IPS-15b (cell line): ENCODE measurements around the gene PPP1R3F.
"Not testable (repeated sequence)": the region's sequence is repeated elsewhere in the genome, so short reads cannot be mapped to it uniquely, and the experiment has no call there.

Source experiments
- H3K27me3 ChIP-seq: one replicate; pipeline ENCODE4 v1.6.1; 2013; ENCODE audit warnings: low read length; ENCODE audit not compliant: control insufficient read depth, insufficient read depth
- H3K36me3 ChIP-seq: one replicate; pipeline ENCODE4 v1.6.1; 2013; ENCODE audit warnings: low read length; ENCODE audit not compliant: control insufficient read depth, insufficient read depth
- H3K4me1 ChIP-seq: one replicate; pipeline ENCODE4 v1.6.1; 2013; ENCODE audit warnings: mild to moderate bottlenecking, low read length; ENCODE audit not compliant: control insufficient read depth, insufficient read depth
- H3K4me3 ChIP-seq: one replicate; pipeline ENCODE4 v1.5.1; 2013; ENCODE audit warnings: low read depth, low read length
- H3K9ac ChIP-seq: one replicate; pipeline ENCODE4 v1.6.1; 2013; ENCODE audit warnings: low read depth, mild to moderate bottlenecking, low read length
- H3K9me3 ChIP-seq: one replicate; pipeline ENCODE4 v1.6.1; 2013; ENCODE audit warnings: mild to moderate bottlenecking, low read length; ENCODE audit not compliant: control insufficient read depth, insufficient read depth

The PPP1R3F gene

DNA sequence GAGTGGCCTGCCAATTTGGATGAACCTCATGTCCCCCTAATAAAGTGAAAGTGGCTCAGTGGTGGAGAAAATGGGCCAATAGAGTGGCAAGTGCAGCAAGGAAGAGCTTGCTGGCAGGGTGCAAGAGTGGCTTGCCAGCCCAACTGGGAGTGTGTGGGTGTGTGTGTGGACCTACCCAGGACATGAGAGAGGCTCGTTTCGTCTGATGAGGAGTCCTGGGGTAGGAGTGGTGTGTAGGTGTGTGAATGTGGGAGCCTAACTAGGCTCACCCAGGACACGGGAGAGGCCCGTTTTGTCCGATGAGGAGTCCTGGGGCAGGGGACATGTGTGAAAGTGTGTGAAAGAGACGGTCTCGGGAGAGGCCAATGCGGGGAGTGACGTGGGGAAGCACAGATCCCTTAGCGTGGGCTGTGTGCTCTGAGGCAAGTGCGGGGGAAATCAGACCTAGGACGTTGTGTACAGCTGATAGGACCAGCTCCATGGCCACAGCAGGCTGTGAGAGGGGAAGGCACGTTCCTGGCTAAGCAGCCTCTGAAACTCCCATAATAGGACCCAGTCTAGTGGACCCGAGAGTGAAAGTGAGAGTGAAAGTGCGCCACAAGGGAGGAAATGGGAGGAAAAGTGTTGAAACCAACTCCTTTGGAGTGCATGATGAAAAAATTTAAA, 39.1 kb downstream of the PPP1R3F start:
- Histone ChIP-seq H3K9ac (peak overlapping the region; percentile 60), H3K4me3 (no peak overlapping the region), H3K9me3 (no peaks in the 10 kb centered on the region)

DNA sequence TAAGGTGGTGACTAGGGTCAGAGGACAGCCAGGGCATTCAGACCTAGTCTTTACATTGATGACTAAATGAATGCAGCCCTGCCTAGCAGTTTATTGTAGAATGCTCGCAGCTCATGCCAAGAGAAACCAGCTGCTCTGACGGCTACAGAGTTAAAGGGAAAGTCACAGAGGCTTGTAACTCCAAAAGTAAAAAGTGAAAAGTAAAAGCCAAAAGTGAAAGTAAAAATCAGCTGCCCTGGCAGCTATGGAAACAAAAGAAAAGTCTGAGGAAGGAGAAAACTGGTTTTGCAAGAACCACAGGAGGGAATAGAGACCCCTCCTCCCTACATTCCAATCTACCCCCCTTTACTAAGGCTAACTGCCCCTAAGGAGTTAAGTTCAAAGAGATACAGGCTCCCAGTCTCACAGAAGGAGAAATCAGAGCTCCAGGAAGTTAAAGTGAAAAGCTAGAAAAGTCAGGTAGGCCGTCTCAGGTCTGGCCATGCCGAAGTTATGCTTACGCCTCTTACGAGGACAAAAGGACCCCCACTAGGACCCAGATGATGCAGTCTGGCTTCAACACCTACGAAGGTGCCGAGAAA, 39.9 kb downstream of the PPP1R3F start:
- H3K4me3 ChIP-seq, result peak overlapping the region; percentile 37
- peaks cover 11% of the 10 kb centered on the region for H3K4me1 ChIP-seq
- no peaks in the 10 kb centered on the region for H3K36me3 ChIP-seq
- no peaks in the 10 kb centered on the region for H3K27me3 ChIP-seq
- no peaks in the 10 kb centered on the region for H3K9me3 ChIP-seq
- no peak overlapping the region for H3K9ac ChIP-seq

More for the DNA sequence above, 39.1 kb downstream of the PPP1R3F start:
- Histone ChIP-seq H3K36me3 (no peaks in the 10 kb centered on the region), H3K27me3 (no peaks in the 10 kb centered on the region), H3K4me1 (peaks cover 11% of the 10 kb centered on the region)

DNA sequence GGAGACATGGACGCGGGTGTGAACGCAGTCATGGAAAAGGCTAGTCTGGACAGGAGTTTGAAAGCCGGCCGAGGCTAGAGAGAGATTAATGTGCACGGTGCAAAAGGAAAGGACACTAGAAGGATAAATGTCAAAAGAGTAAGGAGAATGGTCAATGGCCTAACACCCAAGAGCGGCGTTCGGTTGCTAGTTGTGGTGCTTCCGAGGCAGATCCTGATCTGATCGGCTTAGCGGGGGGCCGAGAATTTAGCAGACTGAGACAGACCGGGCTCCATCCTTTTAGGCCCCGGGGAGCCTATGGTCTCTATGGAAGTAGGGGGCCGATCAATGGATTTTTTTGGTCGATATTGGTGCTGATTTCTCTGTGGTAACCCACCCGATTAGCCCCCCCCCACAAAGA, 40.8 kb downstream of the PPP1R3F start:
- Histone ChIP-seq H3K36me3 (no peaks in the 10 kb centered on the region), H3K4me1 (peaks cover 11% of the 10 kb centered on the region), H3K4me3 (peak overlapping the region; percentile 36), H3K27me3 (no peaks in the 10 kb centered on the region), H3K9me3 (no peaks in the 10 kb centered on the region), H3K9ac (no peak overlapping the region)

DNA sequence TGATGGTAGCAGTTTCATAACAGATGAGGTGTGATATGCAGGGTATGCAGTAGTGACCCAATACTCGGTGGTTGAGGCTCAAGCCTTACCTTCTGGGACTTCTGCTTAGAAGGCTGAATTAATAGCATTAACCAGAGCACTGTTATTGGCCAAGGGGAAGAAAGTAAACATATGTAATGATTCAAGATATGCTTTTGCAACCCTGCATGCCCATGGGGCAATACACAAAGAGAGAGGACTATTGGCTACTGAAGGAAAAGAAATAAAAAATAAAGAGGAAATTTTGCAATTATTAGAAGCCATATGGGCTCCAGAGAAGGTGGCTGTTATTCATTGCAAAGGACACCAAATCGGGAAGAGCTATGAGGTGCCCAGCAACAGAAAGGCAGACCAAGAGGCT, 42.6 kb downstream of the PPP1R3F start:
- Histone ChIP-seq H3K4me1 (peaks cover 11% of the 10 kb centered on the region), H3K36me3 (no peaks in the 10 kb centered on the region), H3K9ac (no peak overlapping the region), H3K27me3 (no peaks in the 10 kb centered on the region), H3K4me3 (no peak overlapping the region), H3K9me3 (no peaks in the 10 kb centered on the region)

DNA sequence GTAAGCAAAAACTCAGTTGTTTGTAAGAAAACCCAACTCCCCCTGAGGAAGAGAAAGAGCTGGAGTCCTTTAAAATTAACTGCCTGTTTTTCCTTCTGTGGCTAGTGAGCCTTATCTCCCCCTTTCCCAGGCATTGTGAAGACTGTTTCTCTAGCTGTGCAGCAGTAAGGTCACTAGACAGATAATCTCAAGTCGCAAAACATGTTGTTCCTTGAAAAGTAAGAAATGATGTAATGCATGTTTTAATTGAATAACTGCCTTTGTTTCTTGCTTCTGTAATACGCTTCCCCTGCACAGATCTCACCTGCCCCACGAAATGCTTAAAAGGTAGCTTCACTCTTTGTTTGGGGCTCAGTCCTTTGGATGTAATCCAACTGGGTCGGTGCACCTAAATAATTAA, 46.5 kb downstream of the PPP1R3F start:
- no peak overlapping the region for H3K4me3 ChIP-seq
- H3K4me1 ChIP-seq, result peaks cover 1% of the 10 kb centered on the region
- H3K27me3 ChIP-seq, result no peaks in the 10 kb centered on the region
- no peaks in the 10 kb centered on the region for H3K9me3 ChIP-seq
- H3K9ac ChIP-seq, result no peak overlapping the region
- H3K36me3 ChIP-seq, result no peaks in the 10 kb centered on the region

DNA sequence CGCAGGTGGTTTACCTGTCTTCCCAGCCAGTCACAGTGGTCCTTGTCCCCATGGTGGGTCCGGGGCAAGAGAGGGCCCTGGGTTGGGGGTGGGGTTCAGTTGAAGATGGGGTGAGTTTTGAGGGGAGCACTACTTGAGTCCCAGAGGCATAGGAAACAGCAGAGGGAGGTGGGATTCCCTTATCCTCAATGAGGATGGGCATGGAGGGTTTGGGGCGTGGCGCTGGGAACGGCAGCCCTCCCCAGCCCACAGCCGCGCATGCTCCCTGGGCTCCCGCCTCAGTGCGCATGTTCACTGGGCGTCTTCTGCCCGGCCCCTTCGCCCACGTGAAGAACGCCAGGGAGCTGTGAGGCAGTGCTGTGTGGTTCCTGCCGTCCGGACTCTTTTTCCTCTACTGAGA, 52.1 kb downstream of the PPP1R3F start, which contains the start of gene GAGE12J:
TSS of gene GAGE12J (plus strand) at position 301 of the 400 bp plus-strand sequence. CDS start 1,157 bp downstream, outside the sequence.
- not testable (repeated sequence) for H3K9me3 ChIP-seq, H3K36me3 ChIP-seq, H3K4me1 ChIP-seq, H3K9ac ChIP-seq, H3K27me3 ChIP-seq, H3K4me3 ChIP-seq

DNA sequence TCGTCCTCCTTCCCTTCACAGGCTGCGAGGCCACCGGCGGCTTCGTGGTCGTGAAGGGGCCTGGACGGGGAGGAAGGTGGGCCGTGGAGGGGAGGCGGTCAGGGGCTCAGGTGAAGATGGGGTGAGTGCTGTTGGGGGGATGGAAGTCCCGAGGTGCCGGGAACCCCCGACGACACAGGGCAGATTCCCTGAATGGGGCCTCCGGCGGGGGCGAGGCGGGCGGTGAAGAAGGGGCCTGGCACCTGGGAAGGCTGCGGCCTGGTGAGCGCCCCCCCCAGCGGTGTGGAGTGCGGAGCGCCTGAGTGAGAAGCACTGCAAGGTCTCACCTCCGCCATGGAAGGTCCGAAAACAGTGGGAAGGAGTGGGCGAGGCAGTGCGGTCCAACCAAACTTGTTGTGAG, 52.7 kb downstream of the PPP1R3F start:
- H3K9me3 ChIP-seq, H3K9ac ChIP-seq, H3K36me3 ChIP-seq, H3K4me3 ChIP-seq, H3K4me1 ChIP-seq, H3K27me3 ChIP-seq: not testable (repeated sequence)

DNA sequence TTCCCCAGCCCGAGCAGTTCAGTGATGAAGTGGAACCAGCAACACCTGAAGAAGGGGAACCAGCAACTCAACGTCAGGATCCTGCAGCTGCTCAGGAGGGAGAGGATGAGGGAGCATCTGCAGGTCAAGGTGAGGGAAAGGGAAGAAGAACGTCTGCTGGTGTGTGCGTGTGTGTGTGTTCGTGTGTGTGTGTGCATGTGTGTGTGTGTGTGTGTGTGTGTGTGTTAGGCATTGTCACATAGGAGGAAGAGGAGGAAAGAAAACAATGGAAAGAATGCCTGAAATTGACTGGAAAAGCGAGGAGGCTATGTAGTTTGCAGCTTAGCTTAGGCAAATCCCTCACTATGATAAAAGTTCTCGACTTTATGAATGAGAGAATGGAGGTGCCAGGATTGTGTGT, 54.1 kb downstream of the PPP1R3F start:
- H3K4me1 ChIP-seq, H3K4me3 ChIP-seq, H3K9me3 ChIP-seq, H3K36me3 ChIP-seq, H3K27me3 ChIP-seq, H3K9ac ChIP-seq: not testable (repeated sequence)

DNA sequence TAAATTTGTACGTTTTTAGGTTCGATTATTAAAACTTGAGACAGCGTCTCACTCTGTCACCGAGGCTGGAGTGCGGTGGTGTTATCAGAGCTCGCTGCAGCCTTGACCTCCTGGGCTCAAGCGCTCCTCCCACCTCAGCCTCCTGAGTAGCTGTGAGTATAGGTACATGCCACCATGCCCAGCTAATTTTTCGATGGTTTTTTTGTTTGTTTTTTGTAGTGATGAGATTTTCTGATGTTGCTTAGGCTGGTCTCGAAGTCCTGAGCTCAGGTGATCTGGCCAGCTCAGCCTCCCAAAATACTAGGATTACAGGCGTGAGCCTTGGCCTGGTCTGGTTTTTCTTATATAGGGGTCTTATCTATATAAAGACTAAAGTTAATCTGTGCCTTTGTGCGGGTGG, 60.8 kb downstream of the PPP1R3F start:
- H3K9ac ChIP-seq, H3K4me1 ChIP-seq, H3K9me3 ChIP-seq, H3K27me3 ChIP-seq, H3K4me3 ChIP-seq, H3K36me3 ChIP-seq: not testable (repeated sequence)

DNA sequence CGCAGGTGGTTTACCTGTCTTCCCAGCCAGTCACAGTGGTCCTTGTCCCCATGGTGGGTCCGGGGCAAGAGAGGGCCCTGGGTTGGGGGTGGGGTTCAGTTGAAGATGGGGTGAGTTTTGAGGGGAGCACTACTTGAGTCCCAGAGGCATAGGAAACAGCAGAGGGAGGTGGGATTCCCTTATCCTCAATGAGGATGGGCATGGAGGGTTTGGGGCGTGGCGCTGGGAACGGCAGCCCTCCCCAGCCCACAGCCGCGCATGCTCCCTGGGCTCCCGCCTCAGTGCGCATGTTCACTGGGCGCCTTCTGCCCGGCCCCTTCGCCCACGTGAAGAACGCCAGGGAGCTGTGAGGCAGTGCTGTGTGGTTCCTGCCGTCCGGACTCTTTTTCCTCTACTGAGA, 61.7 kb downstream of the PPP1R3F start, which contains the start of gene GAGE13:
TSS of gene GAGE13 (plus strand) at position 301 of the 400 bp plus-strand sequence. CDS start 1,156 bp downstream, outside the sequence.
- H3K36me3 ChIP-seq, H3K9ac ChIP-seq: not testable (repeated sequence)

DNA sequence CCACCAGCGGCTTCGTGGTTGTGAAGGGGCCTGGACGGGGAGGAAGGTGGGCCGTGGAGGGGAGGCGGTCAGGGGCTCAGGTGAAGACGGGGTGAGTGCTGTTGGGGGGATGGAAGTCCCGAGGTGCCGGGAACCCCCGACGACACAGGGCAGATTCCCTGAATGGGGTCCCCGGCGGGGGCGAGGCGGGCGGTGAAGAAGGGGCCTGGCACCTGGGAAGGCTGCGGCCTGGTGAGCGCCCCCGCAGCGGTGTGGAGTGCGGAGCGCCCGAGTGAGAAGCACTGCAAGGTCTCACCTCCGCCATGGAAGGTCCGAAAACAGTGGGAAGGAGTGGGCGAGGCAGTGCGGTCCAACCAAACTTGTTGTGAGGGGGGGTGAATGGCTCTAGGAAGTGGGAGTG, 62.2 kb downstream of the PPP1R3F start:
- not testable (repeated sequence) for H3K4me3 ChIP-seq, H3K4me1 ChIP-seq, H3K9ac ChIP-seq, H3K27me3 ChIP-seq, H3K9me3 ChIP-seq, H3K36me3 ChIP-seq

More for the DNA sequence above, 61.7 kb downstream of the PPP1R3F start, which contains the start of gene GAGE13:
- not testable (repeated sequence) for H3K4me1 ChIP-seq, H3K9me3 ChIP-seq, H3K4me3 ChIP-seq, H3K27me3 ChIP-seq
